Osteoblast (primary cell): ENCODE measurements around the gene ITGB1. TPM values are rescaled to one million over a fixed set of nuclear protein-coding genes. Genes with fewer than 3 reads are reported as not detected.

Source experiments
- DNase-seq: peaks from one replicate; pipeline ENCODE4 v3.0.0; 2011; ENCODE audit warnings: low spot score, mixed read lengths; ENCODE audit not compliant: insufficient read length; ENCODE audit errors: missing footprints
- H2AFZ ChIP-seq: 2 replicates; pipeline ENCODE4 v1.6.0; 2011; ENCODE audit warnings: mild to moderate bottlenecking, low read length
- H3K27ac ChIP-seq: 2 replicates; pipeline ENCODE4 v1.5.1; 2011; ENCODE audit warnings: mild to moderate bottlenecking, low read depth, low read length, moderate library complexity
- H3K27me3 ChIP-seq: 2 replicates; pipeline ENCODE4 v1.6.0; 2012; ENCODE audit warnings: mild to moderate bottlenecking, control low read depth, inconsistent platforms, low read length, moderate library complexity; ENCODE audit not compliant: insufficient read depth
- H3K36me3 ChIP-seq: 2 replicates; pipeline ENCODE4 v1.5.1; 2011; ENCODE audit warnings: mild to moderate bottlenecking, low read length, control low read depth, moderate library complexity; ENCODE audit not compliant: insufficient read depth
- H3K4me1 ChIP-seq: 2 replicates; pipeline ENCODE4 v1.5.1; 2011; ENCODE audit warnings: mild to moderate bottlenecking, low read length, control low read depth, moderate library complexity; ENCODE audit not compliant: insufficient read depth
- H3K4me2 ChIP-seq: 2 replicates; pipeline ENCODE4 v1.6.0; 2011; ENCODE audit warnings: mild to moderate bottlenecking, low read length; ENCODE audit not compliant: insufficient read depth
- H3K4me3 ChIP-seq: fragments of 200-600 bp; sonication (generic); 3 replicates; pipeline ENCODE4 v1.5.1; 2012; ENCODE audit warnings: mild to moderate bottlenecking, low read length, inconsistent platforms; ENCODE audit not compliant: insufficient read depth
- H3K79me2 ChIP-seq: 2 replicates; pipeline ENCODE4 v1.6.0; 2012; ENCODE audit warnings: mild to moderate bottlenecking, low read length, control low read depth, inconsistent platforms; ENCODE audit not compliant: insufficient read depth
- H3K9me3 ChIP-seq: 2 replicates; pipeline ENCODE4 v1.5.1; 2011; ENCODE audit warnings: low read depth, low read length, control low read depth
- H4K20me1 ChIP-seq: 2 replicates; pipeline ENCODE4 v1.6.0; 2012; ENCODE audit warnings: mild to moderate bottlenecking, low read length, control low read depth; ENCODE audit not compliant: insufficient read depth
- CTCF ChIP-seq: IDR thresholded peaks from 2 replicates; pipeline ENCODE4 v1.5.1; 2011; ENCODE audit warnings: mild to moderate bottlenecking, low read depth, low read length, moderate library complexity; ENCODE audit errors: extremely low read depth
- total RNA-seq: library from RNA; depleted of rRNA; stranded (reverse); fragments of >200 nt; gene quantifications from 2 replicates; pipeline ENCODE4 v1.2.3, GENCODE V29; 2012

ITGB1 gene
- total RNA-seq, 1 donor = 1,742 TPM

- no peak overlapping the region for H2AFZ ChIP-seq
- no peaks in the 10 kb centered on the region for H3K27me3 ChIP-seq
- no peak overlapping the region for H3K4me2 ChIP-seq
- H3K79me2 ChIP-seq = no peaks in the 10 kb centered on the region
- H3K27ac ChIP-seq = no peak overlapping the region
- H3K36me3 ChIP-seq = no peaks in the 10 kb centered on the region
- peaks cover 11% of the 10 kb centered on the region for H3K4me1 ChIP-seq
- no peaks in the 10 kb centered on the region for H3K9me3 ChIP-seq
- H4K20me1 ChIP-seq = no peaks in the 10 kb centered on the region
- no peak for DNase-seq
- no peak for TF ChIP-seq CTCF
- no peak overlapping the region for H3K4me3 ChIP-seq
These were observed 32.8 kb upstream of the ITGB1 start for GRCh38 chr10:32990811-32991210.

GRCh38 chr10:32988604-32989003 lies 30.6 kb upstream of the ITGB1 start:
- Histone ChIP-seq H3K27me3 (no peaks in the 10 kb centered on the region), H3K4me1 (peaks cover 31% of the 10 kb centered on the region), H3K9me3 (no peaks in the 10 kb centered on the region), H3K4me3 (no peak overlapping the region), H3K4me2 (no peak overlapping the region), H2AFZ (no peak overlapping the region), H3K27ac (no peak overlapping the region), H3K79me2 (peaks cover 6% of the 10 kb centered on the region), H3K36me3 (no peaks in the 10 kb centered on the region), H4K20me1 (no peaks in the 10 kb centered on the region)
- DNase-seq = no peak
- no peak for TF ChIP-seq CTCF

- no peak for TF ChIP-seq CTCF
- Histone ChIP-seq H3K4me2 (no peak overlapping the region), H3K36me3 (no peaks in the 10 kb centered on the region), H3K4me3 (no peak overlapping the region), H3K9me3 (no peaks in the 10 kb centered on the region), H3K79me2 (peaks cover 6% of the 10 kb centered on the region), H3K27ac (no peak overlapping the region), H3K27me3 (no peaks in the 10 kb centered on the region), H2AFZ (no peak overlapping the region), H3K4me1 (peaks cover 41% of the 10 kb centered on the region), H4K20me1 (no peaks in the 10 kb centered on the region)
- DNase-seq = no peak
These were observed 29.1 kb upstream of the ITGB1 start for GRCh38 chr10:32987172-32987571.

- H3K79me2 ChIP-seq = peaks cover 6% of the 10 kb centered on the region
- peak; percentile 76 for DNase-seq
- peak overlapping the region; percentile 78 for H3K27ac ChIP-seq
- H3K27me3 ChIP-seq = no peaks in the 10 kb centered on the region
- H3K4me2 ChIP-seq = peak overlapping the region; percentile 47
- H3K4me3 ChIP-seq = peak overlapping the region; percentile 1
- TF ChIP-seq CTCF = no peak
- H2AFZ ChIP-seq = no peak overlapping the region
- H4K20me1 ChIP-seq = no peaks in the 10 kb centered on the region
- peaks cover 55% of the 10 kb centered on the region for H3K4me1 ChIP-seq
- H3K36me3 ChIP-seq = no peaks in the 10 kb centered on the region
- no peaks in the 10 kb centered on the region for H3K9me3 ChIP-seq
These were observed 27.8 kb upstream of the ITGB1 start for GRCh38 chr10:32985775-32986350.
